Measurements from ENCODE around the gene DACT1. TPM values are rescaled to one million over a fixed set of nuclear protein-coding genes. Genes with fewer than 3 reads are reported as not detected.
A peak's percentile ranks its signal among the peaks of the same experiment; 100 is the strongest.
"Not testable (repeated sequence)": the region's sequence is repeated elsewhere in the genome, so short reads cannot be mapped to it uniquely, and the experiment has no call there.

DACT1 gene
- 117 TPM for polyA plus RNA-seq (2013, experiment 1 of 2)
- 92.4 TPM for polyA plus RNA-seq (2013, experiment 2 of 2)

GRCh38 chr14:58637391-58638230 lies at the start of gene DACT1:
TSS of gene DACT1 (plus strand) at chr14:58637962. CDS start at chr14:58638203, 241 bp downstream.
- H3K9me3 ChIP-seq (ENCODE audit: control insufficient read depth, low read length): no peaks in the 10 kb centered on the region
- peak within 1 kb of the TSS; percentile 86 for H3K4me3 ChIP-seq (ENCODE audit: extremely low read depth, insufficient read depth, low read length, poor library complexity, severe bottlenecking)
- H3K36me3 ChIP-seq (ENCODE audit: control insufficient read depth, insufficient read depth, low read length): peaks cover 22% of the 10 kb centered on the region
- peak within 1 kb of the TSS; percentile 92 for H3K27ac ChIP-seq (ENCODE audit: low read depth, low read length, severe bottlenecking)
- 1% methylated on average over 39 to 76 of the region's 94 CpGs for WGBS, 2 experiments (ENCODE audit: insufficient coverage in 2 of 2)
- H3K4me1 ChIP-seq (ENCODE audit: control insufficient read depth, insufficient read depth, low read length, poor library complexity, severe bottlenecking): peaks cover 44% of the 10 kb centered on the region

- not testable (repeated sequence) for H3K9me3 ChIP-seq (ENCODE audit: control insufficient read depth, low read length); H3K4me3 ChIP-seq (ENCODE audit: extremely low read depth, insufficient read depth, low read length, poor library complexity, severe bottlenecking); H3K36me3 ChIP-seq (ENCODE audit: control insufficient read depth, insufficient read depth, low read length); H3K27ac ChIP-seq (ENCODE audit: low read depth, low read length, severe bottlenecking); H3K4me1 ChIP-seq (ENCODE audit: control insufficient read depth, insufficient read depth, low read length, poor library complexity, severe bottlenecking)
- 92 to 100% methylated on average over 1 to 5 of the region's 18 CpGs for WGBS, 2 experiments (ENCODE audit: insufficient coverage in 2 of 2)
These were observed 49.4 kb upstream of the DACT1 start for GRCh38 chr14:58588321-58588720.

GRCh38 chr14:58593977-58594376 lies 43.8 kb upstream of the DACT1 start:
- no peak overlapping the region for H3K27ac ChIP-seq (ENCODE audit: low read depth, low read length, severe bottlenecking)
- no peaks in the 10 kb centered on the region for H3K9me3 ChIP-seq (ENCODE audit: control insufficient read depth, low read length)
- H3K4me3 ChIP-seq (ENCODE audit: extremely low read depth, insufficient read depth, low read length, poor library complexity, severe bottlenecking): no peak overlapping the region
- 93 to 100% methylated on average over 3 to 4 of the region's 4 CpGs for WGBS, 2 experiments (ENCODE audit: insufficient coverage in 2 of 2)
- H3K36me3 ChIP-seq (ENCODE audit: control insufficient read depth, insufficient read depth, low read length): no peaks in the 10 kb centered on the region
- H3K4me1 ChIP-seq (ENCODE audit: control insufficient read depth, insufficient read depth, low read length, poor library complexity, severe bottlenecking): peaks cover 9% of the 10 kb centered on the region

- 94 to 96% methylated on average over 2 of the region's 4 CpGs for WGBS, 2 experiments (ENCODE audit: insufficient coverage in 2 of 2)
- H3K4me1 ChIP-seq (ENCODE audit: control insufficient read depth, insufficient read depth, low read length, poor library complexity, severe bottlenecking): peaks cover 9% of the 10 kb centered on the region
- no peak overlapping the region for H3K4me3 ChIP-seq (ENCODE audit: extremely low read depth, insufficient read depth, low read length, poor library complexity, severe bottlenecking)
These were observed 40.7 kb upstream of the DACT1 start for GRCh38 chr14:58597041-58597440.

GRCh38 chr14:58598028-58598803 lies 39.5 kb upstream of the DACT1 start:
- Histone ChIP-seq H3K36me3 (ENCODE audit: control insufficient read depth, insufficient read depth, low read length) (no peaks in the 10 kb centered on the region), H3K4me3 (ENCODE audit: extremely low read depth, insufficient read depth, low read length, poor library complexity, severe bottlenecking) (no peak overlapping the region), H3K9me3 (ENCODE audit: control insufficient read depth, low read length) (no peaks in the 10 kb centered on the region), H3K4me1 (ENCODE audit: control insufficient read depth, insufficient read depth, low read length, poor library complexity, severe bottlenecking) (peaks cover 9% of the 10 kb centered on the region), H3K27ac (ENCODE audit: low read depth, low read length, severe bottlenecking) (no peak overlapping the region)
- 88 to 90% methylated on average over 1 to 3 of the region's 4 CpGs for WGBS, 2 experiments (ENCODE audit: insufficient coverage in 2 of 2)

More at GRCh38 chr14:58597041-58597440, 40.7 kb upstream of the DACT1 start:
- Histone ChIP-seq H3K36me3 (ENCODE audit: control insufficient read depth, insufficient read depth, low read length) (no peaks in the 10 kb centered on the region), H3K27ac (ENCODE audit: low read depth, low read length, severe bottlenecking) (no peak overlapping the region), H3K9me3 (ENCODE audit: control insufficient read depth, low read length) (no peaks in the 10 kb centered on the region)

- Histone ChIP-seq H3K4me1 (ENCODE audit: control insufficient read depth, insufficient read depth, low read length, poor library complexity, severe bottlenecking) (peaks cover 9% of the 10 kb centered on the region), H3K27ac (ENCODE audit: low read depth, low read length, severe bottlenecking) (no peak overlapping the region), H3K9me3 (ENCODE audit: control insufficient read depth, low read length) (no peaks in the 10 kb centered on the region), H3K4me3 (ENCODE audit: extremely low read depth, insufficient read depth, low read length, poor library complexity, severe bottlenecking) (no peak overlapping the region), H3K36me3 (ENCODE audit: control insufficient read depth, insufficient read depth, low read length) (no peaks in the 10 kb centered on the region)
- 85 to 90% methylated on average over 7 to 8 of the region's 11 CpGs for WGBS, 2 experiments (ENCODE audit: insufficient coverage in 2 of 2)
These were observed 38.8 kb upstream of the DACT1 start for GRCh38 chr14:58598804-58599525.

- H3K36me3 ChIP-seq (ENCODE audit: control insufficient read depth, insufficient read depth, low read length): no peaks in the 10 kb centered on the region
- no peak overlapping the region for H3K27ac ChIP-seq (ENCODE audit: low read depth, low read length, severe bottlenecking)
- 67% methylated on average over 1 of the region's 2 CpGs; no CpG with 5 or more reads in 1 of the 2 experiments for WGBS, 2 experiments (ENCODE audit: insufficient coverage in 2 of 2)
- H3K9me3 ChIP-seq (ENCODE audit: control insufficient read depth, low read length): no peaks in the 10 kb centered on the region
- H3K4me1 ChIP-seq (ENCODE audit: control insufficient read depth, insufficient read depth, low read length, poor library complexity, severe bottlenecking): peaks cover 9% of the 10 kb centered on the region
- no peak overlapping the region for H3K4me3 ChIP-seq (ENCODE audit: extremely low read depth, insufficient read depth, low read length, poor library complexity, severe bottlenecking)
These were observed 38.1 kb upstream of the DACT1 start for GRCh38 chr14:58599707-58600106.

- Histone ChIP-seq H3K9me3 (ENCODE audit: control insufficient read depth, low read length) (no peaks in the 10 kb centered on the region), H3K36me3 (ENCODE audit: control insufficient read depth, insufficient read depth, low read length) (no peaks in the 10 kb centered on the region), H3K4me3 (ENCODE audit: extremely low read depth, insufficient read depth, low read length, poor library complexity, severe bottlenecking) (no peak overlapping the region), H3K4me1 (ENCODE audit: control insufficient read depth, insufficient read depth, low read length, poor library complexity, severe bottlenecking) (peaks cover 8% of the 10 kb centered on the region), H3K27ac (ENCODE audit: low read depth, low read length, severe bottlenecking) (no peak overlapping the region)
- WGBS, 2 experiments (ENCODE audit: insufficient coverage in 2 of 2): 85 to 94% methylated on average over 4 of the region's 4 CpGs
These were observed 32.3 kb upstream of the DACT1 start for GRCh38 chr14:58605465-58605864.

- Histone ChIP-seq H3K4me3 (ENCODE audit: extremely low read depth, insufficient read depth, low read length, poor library complexity, severe bottlenecking) (no peak overlapping the region), H3K36me3 (ENCODE audit: control insufficient read depth, insufficient read depth, low read length) (no peaks in the 10 kb centered on the region), H3K27ac (ENCODE audit: low read depth, low read length, severe bottlenecking) (no peak overlapping the region), H3K4me1 (ENCODE audit: control insufficient read depth, insufficient read depth, low read length, poor library complexity, severe bottlenecking) (peaks cover 8% of the 10 kb centered on the region), H3K9me3 (ENCODE audit: control insufficient read depth, low read length) (no peaks in the 10 kb centered on the region)
- WGBS, 2 experiments (ENCODE audit: insufficient coverage in 2 of 2): 51 to 62% methylated on average over 4 to 6 of the region's 7 CpGs
These were observed 30.4 kb upstream of the DACT1 start for GRCh38 chr14:58607131-58607951.

- Histone ChIP-seq H3K4me1 (ENCODE audit: control insufficient read depth, insufficient read depth, low read length, poor library complexity, severe bottlenecking) (peaks cover 8% of the 10 kb centered on the region), H3K4me3 (ENCODE audit: extremely low read depth, insufficient read depth, low read length, poor library complexity, severe bottlenecking) (no peak overlapping the region), H3K36me3 (ENCODE audit: control insufficient read depth, insufficient read depth, low read length) (no peaks in the 10 kb centered on the region), H3K27ac (ENCODE audit: low read depth, low read length, severe bottlenecking) (no peak overlapping the region), H3K9me3 (ENCODE audit: control insufficient read depth, low read length) (no peaks in the 10 kb centered on the region)
- WGBS, 2 experiments (ENCODE audit: insufficient coverage in 2 of 2): no CpG with 5 or more reads among the region's 3 CpGs
These were observed 29.8 kb upstream of the DACT1 start for GRCh38 chr14:58607952-58608317.
